HG03432 (cell line): ENCODE data around the gene ZNF106.

Experiments
- ATAC-seq: cut with Tn5 transposase; IDR thresholded peaks from one replicate; pipeline ENCODE4 v1.9.1; 2021; ENCODE audit warnings: mild to moderate bottlenecking, moderate library complexity; ENCODE audit not compliant: unreplicated experiment

Gene ZNF106

DNA sequence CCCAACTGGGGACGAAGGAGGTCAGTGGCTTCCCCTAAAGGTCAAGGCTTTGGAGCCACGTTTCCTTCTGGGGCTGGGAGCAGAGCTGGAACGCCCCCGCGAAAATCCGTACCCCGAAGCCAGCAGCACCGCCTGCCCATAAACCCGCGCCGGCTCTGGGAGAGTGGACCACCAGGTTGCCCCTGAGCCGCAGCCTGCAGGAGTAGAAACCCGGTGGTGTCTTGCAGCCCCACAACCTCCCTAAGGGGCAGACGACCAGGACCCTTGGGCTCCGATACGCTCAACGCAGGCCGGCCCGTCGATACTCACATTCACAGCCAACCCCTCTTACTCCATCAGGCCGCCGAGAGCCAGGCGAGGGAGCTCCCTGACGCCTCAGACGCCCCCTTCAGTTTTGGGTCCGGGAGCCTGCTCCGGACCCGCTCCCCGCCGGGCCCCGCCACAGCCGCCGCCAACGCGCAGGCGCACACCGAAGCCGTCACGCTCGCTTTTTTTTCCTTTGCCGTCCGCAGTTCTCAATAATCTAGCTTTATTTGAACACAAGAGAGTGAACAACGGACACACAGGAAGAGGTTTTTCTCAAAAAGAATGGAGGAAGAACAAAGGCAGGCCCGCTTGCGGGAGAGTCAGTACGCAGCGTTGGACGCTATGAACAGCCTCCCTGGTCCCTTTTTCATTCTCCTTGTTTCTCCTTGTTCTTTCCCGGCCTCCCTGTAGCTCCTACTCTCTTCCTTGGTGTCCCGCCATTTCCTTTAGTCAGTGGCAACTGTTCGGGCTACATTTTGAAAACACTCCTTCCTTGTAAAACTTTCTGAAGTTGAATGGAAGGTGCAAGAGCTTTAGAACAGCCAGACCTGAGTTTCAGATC, at the start of gene ZNF106:
ZNF106 (minus strand) TSS at position 471 of the 868 bp plus-strand sequence. CDS start 18,852 bp downstream, outside the sequence.
- peak; percentile 62 for ATAC-seq

DNA sequence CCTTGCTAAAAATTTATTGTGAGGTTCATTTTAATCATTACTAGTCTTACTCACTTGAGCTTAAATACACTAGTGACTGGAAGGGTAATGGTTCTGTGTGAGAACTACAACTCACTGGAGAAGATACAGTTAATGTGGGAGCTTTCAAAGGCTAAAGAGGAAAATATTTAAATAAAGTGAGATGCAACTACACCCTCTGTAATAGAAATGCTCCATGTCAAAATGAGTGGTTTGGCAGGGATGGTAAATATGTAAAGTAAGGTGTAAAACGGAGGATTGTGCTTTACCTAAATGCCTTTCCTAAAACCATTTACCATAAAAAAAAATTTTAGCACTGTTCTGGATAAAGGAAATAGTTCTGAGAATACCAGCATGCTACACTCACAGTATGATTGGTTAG, 42.3 kb upstream of the ZNF106 start:
- ATAC-seq: no peak

DNA sequence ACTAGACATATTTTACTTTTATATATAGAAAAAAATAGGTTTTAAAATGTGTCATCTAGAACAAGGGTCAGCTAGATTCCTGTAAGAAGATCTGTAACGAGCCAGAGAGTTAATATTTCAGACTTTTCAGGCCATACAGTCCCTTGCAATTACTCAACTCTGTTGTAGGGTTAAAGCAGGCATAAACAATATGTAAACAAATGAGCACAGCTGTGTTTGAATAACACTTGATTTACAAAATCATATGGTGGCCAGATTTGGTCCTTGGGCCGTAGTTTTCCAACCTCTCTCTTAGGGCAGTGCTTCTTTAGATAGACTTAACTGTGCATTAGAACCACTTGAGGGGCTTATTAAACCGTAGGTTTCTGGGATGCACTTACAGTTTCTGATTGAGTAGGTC, 38.0 kb upstream of the ZNF106 start:
- ATAC-seq: no peak

DNA sequence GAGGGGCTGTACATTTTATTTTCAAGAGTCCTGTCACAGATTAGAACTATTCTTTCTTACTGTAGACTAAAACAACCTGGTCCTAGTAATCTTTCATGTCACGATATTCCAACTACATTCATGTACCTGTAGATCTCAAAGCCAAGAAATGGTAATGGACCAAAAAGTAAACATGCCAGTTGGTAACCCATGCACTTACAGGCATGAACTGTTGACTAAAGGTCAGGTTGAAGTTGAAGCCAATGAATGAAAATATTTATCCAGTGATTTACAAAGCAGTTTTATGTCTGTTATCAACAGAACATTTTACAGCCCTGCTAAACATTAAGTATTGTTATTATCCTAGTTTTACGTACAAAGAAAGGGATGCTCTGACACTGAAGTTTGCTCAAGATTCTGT, 32.4 kb upstream of the ZNF106 start:
- no peak for ATAC-seq

DNA sequence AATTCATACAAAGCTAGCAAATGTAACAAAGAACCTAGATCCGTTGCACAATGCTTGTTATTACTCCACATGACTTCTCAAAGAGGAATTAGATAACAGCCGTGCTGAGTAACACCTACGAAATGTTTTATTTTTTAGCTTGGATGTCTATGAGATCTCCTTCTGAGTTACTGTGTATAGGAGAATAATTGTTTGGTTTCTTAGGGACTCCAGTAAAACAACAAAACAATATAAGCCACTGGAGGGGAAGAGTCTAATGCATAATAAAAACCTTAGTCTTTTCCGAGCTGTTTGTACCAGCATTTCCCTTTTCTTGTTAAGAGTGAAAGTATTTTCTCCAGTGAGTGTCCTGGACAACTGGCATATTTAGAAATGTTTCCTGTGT, 20.1 kb upstream of the ZNF106 start:
- no peak for ATAC-seq

- ATAC-seq: no peak
These were observed 19.5 kb upstream of the ZNF106 start for GRCh38 chr15:42510258-42511006.

GRCh38 chr15:42508263-42508690, 17.3 kb upstream of the ZNF106 start:
- ATAC-seq: no peak

DNA sequence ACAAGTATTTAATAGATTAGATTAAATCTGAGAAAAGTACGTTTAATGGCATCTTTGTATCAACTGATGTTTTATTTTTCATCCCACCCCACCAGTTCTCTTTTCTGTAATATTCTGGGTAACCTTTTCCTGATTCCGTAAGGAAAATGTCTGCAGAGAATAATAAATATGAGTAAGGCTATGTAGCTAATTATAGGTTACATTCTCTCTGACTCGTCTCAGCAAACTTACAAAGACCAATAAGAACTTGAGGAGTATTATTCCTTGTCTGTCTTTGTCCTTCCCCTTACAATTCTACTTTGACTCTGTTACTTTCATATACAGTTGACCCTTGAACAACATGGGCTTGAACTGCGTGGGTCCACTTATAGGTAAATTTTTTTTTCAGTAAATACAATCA, 16.6 kb upstream of the ZNF106 start:
- ATAC-seq: no peak

DNA sequence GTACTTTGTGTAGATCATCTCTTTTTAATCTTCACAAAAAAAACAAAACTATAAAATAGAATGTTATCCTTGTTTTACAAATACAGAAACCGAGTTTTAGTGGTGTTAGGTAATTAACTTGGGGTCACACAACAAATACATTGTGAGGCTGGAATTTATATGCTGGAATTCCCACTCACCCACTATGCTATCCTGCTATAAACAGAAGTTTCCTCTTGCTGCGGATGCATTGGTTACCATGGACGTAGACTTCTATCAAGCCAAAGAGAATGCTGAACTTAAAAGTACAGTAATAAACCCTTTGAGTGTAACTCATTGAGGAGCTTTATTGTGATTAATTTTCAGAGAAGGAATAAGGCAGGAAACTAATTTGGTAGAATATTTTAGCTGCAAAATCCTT, 13.7 kb upstream of the ZNF106 start:
- no peak for ATAC-seq

DNA sequence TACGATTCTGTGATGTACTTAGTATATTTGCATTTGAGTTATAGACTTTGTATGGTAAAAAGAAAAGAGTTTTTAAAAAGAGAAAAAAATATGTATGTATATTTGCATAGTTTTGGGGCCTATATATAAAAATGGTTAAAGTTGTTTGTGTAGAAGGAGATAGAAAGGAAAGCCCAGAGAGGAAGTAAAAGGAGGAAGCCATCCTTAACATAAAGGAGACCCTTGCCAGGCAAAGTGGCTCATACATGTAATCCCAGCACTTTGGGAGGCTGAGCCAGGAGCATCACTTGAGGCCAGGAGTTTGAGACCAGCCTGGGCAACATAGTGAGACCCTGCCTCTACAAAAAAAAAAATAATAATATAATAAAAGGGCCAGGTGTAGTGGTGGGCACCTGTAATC, 12.9 kb upstream of the ZNF106 start:
- ATAC-seq: no peak

GRCh38 chr15:42502477-42502876, 11.5 kb upstream of the ZNF106 start:
- no peak for ATAC-seq

GRCh38 chr15:42499858-42500609, 9.1 kb upstream of the ZNF106 start:
- no peak for ATAC-seq

GRCh38 chr15:42498212-42499068, 7.5 kb upstream of the ZNF106 start:
- ATAC-seq: no peak

DNA sequence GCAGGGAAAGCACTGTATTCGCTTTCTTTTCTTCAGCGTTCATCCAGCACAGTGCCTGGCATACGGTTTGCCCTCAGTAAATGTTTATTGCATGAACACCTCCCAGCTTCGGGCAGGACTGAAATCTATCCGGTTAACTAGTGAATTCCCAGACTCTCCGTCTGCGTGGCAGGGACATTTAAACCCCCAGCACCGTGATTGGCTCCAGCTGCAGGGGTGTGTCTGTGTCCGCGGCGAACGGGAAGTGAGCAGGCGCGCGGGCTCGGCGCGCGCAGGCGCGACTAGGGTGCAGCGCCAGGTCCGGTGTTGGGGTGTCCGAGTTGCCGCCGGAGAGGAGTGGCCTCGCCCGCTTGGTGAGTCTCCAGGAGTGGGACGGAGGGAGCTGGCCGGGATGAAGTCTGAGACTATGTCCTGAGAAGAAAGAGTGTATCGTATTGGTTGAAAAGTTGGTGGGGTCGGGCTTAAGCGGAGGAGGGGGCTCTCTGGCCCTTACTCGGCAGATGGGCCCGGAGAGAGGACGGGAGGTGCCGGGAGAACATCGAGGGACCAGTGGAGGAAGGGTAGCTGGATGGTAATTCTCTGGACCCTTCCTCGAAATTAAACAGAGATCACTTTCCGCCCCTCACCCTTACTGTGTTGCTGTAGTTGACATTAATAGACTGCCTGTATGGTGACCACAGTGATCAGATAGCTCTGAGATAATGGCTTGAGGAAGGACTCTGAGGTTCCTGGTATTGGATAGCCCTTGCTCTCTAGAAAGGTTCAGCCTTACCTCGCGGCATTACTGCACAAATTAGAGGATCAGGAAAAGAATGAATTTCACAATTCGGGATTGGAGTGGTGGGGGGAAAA, 4.6 kb upstream of the ZNF106 start, which contains the start of gene SNAP23:
SNAP23 (plus strand) TSS at position 274 of the 852 bp plus-strand sequence. CDS start 16,213 bp downstream, outside the sequence.
- ATAC-seq: peak; percentile 83

- no peak for ATAC-seq
These were observed 4.0 kb upstream of the ZNF106 start for GRCh38 chr15:42494998-42495360.

DNA sequence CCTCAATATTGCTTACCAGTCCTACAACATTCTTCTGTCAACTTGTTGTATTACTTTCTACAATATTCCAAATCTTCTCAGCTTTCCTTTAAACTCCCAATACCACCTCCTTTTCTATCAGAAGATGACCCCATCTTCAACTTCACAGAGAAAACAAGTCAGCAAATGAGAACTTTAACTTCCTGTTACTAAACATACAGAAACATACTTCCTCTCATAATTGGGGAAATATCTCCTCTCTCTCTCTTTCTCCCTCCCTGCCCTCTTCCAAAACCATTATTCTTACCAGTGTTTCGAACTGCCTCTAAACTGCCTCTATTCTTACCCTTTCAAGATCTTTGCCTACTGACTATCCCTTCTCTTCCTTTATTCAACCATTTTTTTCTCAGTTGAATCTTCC, 2.7 kb upstream of the ZNF106 start:
- ATAC-seq: no peak

GRCh38 chr15:42491539-42492225, 741 bp upstream of the ZNF106 start:
- no peak for ATAC-seq

DNA sequence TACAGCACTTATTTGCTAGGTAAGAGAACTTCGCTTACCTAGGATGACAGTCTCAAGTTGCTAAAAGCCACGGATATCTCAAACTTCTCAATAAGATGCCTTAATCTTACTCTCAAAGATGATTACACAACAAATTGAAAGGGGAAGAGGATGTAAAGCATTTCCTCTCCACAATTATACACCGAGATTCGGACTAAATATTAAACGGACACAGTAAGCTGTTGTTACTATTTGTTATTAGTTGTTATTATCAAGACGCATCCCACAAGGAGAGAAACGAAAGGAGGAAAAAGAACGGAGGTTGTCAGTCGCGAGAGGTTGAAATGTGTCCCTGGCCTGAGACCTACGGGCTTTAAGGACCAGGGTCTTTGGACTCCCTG, 660 bp downstream of the ZNF106 start:
- ATAC-seq: no peak

GRCh38 chr15:42483677-42484076, 7.3 kb downstream of the ZNF106 start:
- ATAC-seq: no peak
